ENCODE data around the gene EXOC4. TPM values are rescaled to one million over a fixed set of nuclear protein-coding genes. Genes with fewer than 3 reads are reported as not detected.

Gene EXOC4
- total and polyA plus RNA-seq, 7 experiments from 2014 or later = 44.1 to 106 (median 74.2) TPM

- Histone ChIP-seq H3K36me3 (ENCODE audit: control insufficient read depth in 2 of 3, insufficient read depth in 3 of 3, low read length in 3 of 3) (no peaks in the 10 kb centered on the region), H3K27me3 (ENCODE audit: control insufficient read depth in 2 of 2, insufficient read depth in 2 of 2, low read length in 2 of 2) (no peaks in the 10 kb centered on the region), H3K27ac (ENCODE audit: low read depth, low read length) (no peak overlapping the region), H3K4me3 (ENCODE audit: low read length) (no peak overlapping the region), H3K9me3 (ENCODE audit: control insufficient read depth in 2 of 3, low read length in 3 of 3) (no peaks in the 10 kb centered on the region), H3K4me1 (ENCODE audit: control insufficient read depth in 2 of 2, insufficient read depth in 2 of 2, low read length in 2 of 2) (no peaks in the 10 kb centered on the region)
- no peaks in the 10 kb centered on the region for H3K27me3 Mint-ChIP-seq
- ATAC-seq = no peak
- peaks cover 0 to 26% (median 7%) of the 10 kb centered on the region in 11 donors for H3K9me3 Mint-ChIP-seq
- peak overlapping the region in 2 of 9 donors; percentile 26 to 73 for H3K27ac Mint-ChIP-seq
- ChIA-PET CTCF (no interaction called here), POLR2A (no interaction called here)
- H3K4me3 Mint-ChIP-seq = no peak overlapping the region
- peaks cover 4 to 70% (median 58%) of the 10 kb centered on the region in 5 donors for H3K36me3 Mint-ChIP-seq
- intact Hi-C loops (cut with micrococcal nuclease) = no loop called here
- no peak for DNase-seq
- H3K4me1 Mint-ChIP-seq = peaks cover 0 to 3% (median 0%) of the 10 kb centered on the region in 7 donors
Observed at GRCh38 chr7:133512560-133512959, 259.7 kb downstream of the EXOC4 start.

GRCh38 chr7:133513608-133514007 is 260.7 kb downstream of the EXOC4 start:
- H3K9me3 Mint-ChIP-seq = peaks cover 0 to 21% (median 6%) of the 10 kb centered on the region in 11 donors
- ChIA-PET POLR2A (no interaction called here), CTCF (no interaction called here)
- Histone ChIP-seq H3K9me3 (ENCODE audit: control insufficient read depth in 2 of 3, low read length in 3 of 3) (no peaks in the 10 kb centered on the region), H3K27ac (ENCODE audit: low read depth, low read length) (no peak overlapping the region), H3K27me3 (ENCODE audit: control insufficient read depth in 2 of 2, insufficient read depth in 2 of 2, low read length in 2 of 2) (no peaks in the 10 kb centered on the region), H3K4me3 (ENCODE audit: low read length) (no peak overlapping the region), H3K4me1 (ENCODE audit: control insufficient read depth in 2 of 2, insufficient read depth in 2 of 2, low read length in 2 of 2) (no peaks in the 10 kb centered on the region), H3K36me3 (ENCODE audit: control insufficient read depth in 2 of 3, insufficient read depth in 3 of 3, low read length in 3 of 3) (no peaks in the 10 kb centered on the region)
- no peak overlapping the region for H3K27ac Mint-ChIP-seq
- peaks cover 4 to 67% (median 57%) of the 10 kb centered on the region in 5 donors for H3K36me3 Mint-ChIP-seq
- H3K4me3 Mint-ChIP-seq = no peak overlapping the region
- peaks cover 0 to 4% (median 0%) of the 10 kb centered on the region in 7 donors for H3K4me1 Mint-ChIP-seq
- DNase-seq (no peak), ATAC-seq (no peak)
- H3K27me3 Mint-ChIP-seq = no peaks in the 10 kb centered on the region
- intact Hi-C loops (cut with micrococcal nuclease) = no loop called here

- Histone ChIP-seq H3K4me3 (ENCODE audit: low read length) (no peak overlapping the region), H3K36me3 (ENCODE audit: control insufficient read depth in 2 of 3, insufficient read depth in 3 of 3, low read length in 3 of 3) (no peaks in the 10 kb centered on the region), H3K27me3 (ENCODE audit: control insufficient read depth in 2 of 2, insufficient read depth in 2 of 2, low read length in 2 of 2) (no peaks in the 10 kb centered on the region), H3K4me1 (ENCODE audit: control insufficient read depth in 2 of 2, insufficient read depth in 2 of 2, low read length in 2 of 2) (no peaks in the 10 kb centered on the region), H3K27ac (ENCODE audit: low read depth, low read length) (no peak overlapping the region), H3K9me3 (ENCODE audit: control insufficient read depth in 2 of 3, low read length in 3 of 3) (no peaks in the 10 kb centered on the region)
- H3K9me3 Mint-ChIP-seq = peaks cover 0 to 19% (median 6%) of the 10 kb centered on the region in 11 donors
- H3K4me1 Mint-ChIP-seq = peaks cover 0 to 5% (median 0%) of the 10 kb centered on the region in 7 donors
- intact Hi-C loops (cut with micrococcal nuclease) = no loop called here
- POLR2A ChIA-PET = no interaction called here
- H3K27ac Mint-ChIP-seq = no peak overlapping the region
- H3K36me3 Mint-ChIP-seq = peaks cover 4 to 62% (median 52%) of the 10 kb centered on the region in 5 donors
- no peak for DNase-seq
- H3K27me3 Mint-ChIP-seq = no peaks in the 10 kb centered on the region
- CTCF ChIA-PET = no interaction called here
- H3K4me3 Mint-ChIP-seq = no peak overlapping the region
- no peak for ATAC-seq
Observed at GRCh38 chr7:133514551-133514950, 261.7 kb downstream of the EXOC4 start.

GRCh38 chr7:133517766-133518165 is 264.9 kb downstream of the EXOC4 start:
- Histone ChIP-seq H3K36me3 (ENCODE audit: control insufficient read depth in 2 of 3, insufficient read depth in 3 of 3, low read length in 3 of 3) (no peaks in the 10 kb centered on the region), H3K27me3 (ENCODE audit: control insufficient read depth in 2 of 2, insufficient read depth in 2 of 2, low read length in 2 of 2) (no peaks in the 10 kb centered on the region), H3K27ac (ENCODE audit: low read depth, low read length) (no peak overlapping the region), H3K9me3 (ENCODE audit: control insufficient read depth in 2 of 3, low read length in 3 of 3) (no peaks in the 10 kb centered on the region), H3K4me3 (ENCODE audit: low read length) (no peak overlapping the region), H3K4me1 (ENCODE audit: control insufficient read depth in 2 of 2, insufficient read depth in 2 of 2, low read length in 2 of 2) (no peaks in the 10 kb centered on the region)
- ChIA-PET CTCF (no interaction called here), POLR2A (interaction anchor here (0.5 kb wide), 1 partner anchor 288 kb away, joined by 3 read pairs; no protein-coding TSS in a partner anchor)
- ATAC-seq = no peak
- DNase-seq = no peak
- H3K9me3 Mint-ChIP-seq = peaks cover 0 to 10% (median 0%) of the 10 kb centered on the region in 11 donors
- H3K27ac Mint-ChIP-seq = no peak overlapping the region
- H3K4me3 Mint-ChIP-seq = no peak overlapping the region
- peaks cover 0 to 6% (median 0%) of the 10 kb centered on the region in 7 donors for H3K4me1 Mint-ChIP-seq
- intact Hi-C loops (cut with micrococcal nuclease) = no loop called here
- H3K27me3 Mint-ChIP-seq = no peaks in the 10 kb centered on the region
- H3K36me3 Mint-ChIP-seq = peaks cover 4 to 49% (median 29%) of the 10 kb centered on the region in 5 donors

GRCh38 chr7:133518718-133519117 is 265.8 kb downstream of the EXOC4 start:
- Histone ChIP-seq H3K36me3 (ENCODE audit: control insufficient read depth in 2 of 3, insufficient read depth in 3 of 3, low read length in 3 of 3) (no peaks in the 10 kb centered on the region), H3K4me3 (ENCODE audit: low read length) (no peak overlapping the region), H3K9me3 (ENCODE audit: control insufficient read depth in 2 of 3, low read length in 3 of 3) (no peaks in the 10 kb centered on the region), H3K4me1 (ENCODE audit: control insufficient read depth in 2 of 2, insufficient read depth in 2 of 2, low read length in 2 of 2) (no peaks in the 10 kb centered on the region), H3K27ac (ENCODE audit: low read depth, low read length) (no peak overlapping the region), H3K27me3 (ENCODE audit: control insufficient read depth in 2 of 2, insufficient read depth in 2 of 2, low read length in 2 of 2) (no peaks in the 10 kb centered on the region)
- Mint-ChIP-seq H3K27ac (no peak overlapping the region), H3K4me3 (no peak overlapping the region), H3K36me3 (peaks cover 4 to 47% (median 24%) of the 10 kb centered on the region in 5 donors), H3K4me1 (peaks cover 0 to 6% (median 0%) of the 10 kb centered on the region in 7 donors), H3K9me3 (peaks cover 0 to 10% (median 0%) of the 10 kb centered on the region in 11 donors), H3K27me3 (no peaks in the 10 kb centered on the region)
- ChIA-PET POLR2A (no interaction called here), CTCF (no interaction called here)
- ATAC-seq = no peak
- no peak for DNase-seq
- intact Hi-C loops (cut with micrococcal nuclease) = no loop called here

- H3K9me3 ChIP-seq (ENCODE audit: control insufficient read depth in 2 of 3, low read length in 3 of 3) = no peaks in the 10 kb centered on the region
- no peak for DNase-seq
- no peaks in the 10 kb centered on the region for H3K27me3 Mint-ChIP-seq
- peaks cover 5 to 9% (median 6%) of the 10 kb centered on the region in 7 donors for H3K4me1 Mint-ChIP-seq
- H3K9me3 Mint-ChIP-seq = peaks cover 0 to 10% (median 0%) of the 10 kb centered on the region in 11 donors
- no peaks in the 10 kb centered on the region for H3K27me3 ChIP-seq (ENCODE audit: control insufficient read depth in 2 of 2, insufficient read depth in 2 of 2, low read length in 2 of 2)
- ChIA-PET POLR2A (no interaction called here), CTCF (no interaction called here)
- ATAC-seq = no peak
- no peaks in the 10 kb centered on the region for H3K36me3 ChIP-seq (ENCODE audit: control insufficient read depth in 2 of 3, insufficient read depth in 3 of 3, low read length in 3 of 3)
- H3K27ac Mint-ChIP-seq = no peak overlapping the region
- no peaks in the 10 kb centered on the region for H3K4me1 ChIP-seq (ENCODE audit: control insufficient read depth in 2 of 2, insufficient read depth in 2 of 2, low read length in 2 of 2)
- peaks cover 4 to 43% (median 23%) of the 10 kb centered on the region in 5 donors for H3K36me3 Mint-ChIP-seq
- H3K4me3 ChIP-seq (ENCODE audit: low read length) = no peak overlapping the region
- no peak overlapping the region for H3K4me3 Mint-ChIP-seq
- no peak overlapping the region for H3K27ac ChIP-seq (ENCODE audit: low read depth, low read length)
- intact Hi-C loops (cut with micrococcal nuclease) = no loop called here
Observed at GRCh38 chr7:133520248-133520647, 267.4 kb downstream of the EXOC4 start.

GRCh38 chr7:133522501-133522900 is 269.6 kb downstream of the EXOC4 start:
- intact Hi-C loops (cut with micrococcal nuclease) = no loop called here
- no peaks in the 10 kb centered on the region for H3K27me3 ChIP-seq (ENCODE audit: control insufficient read depth in 2 of 2, insufficient read depth in 2 of 2, low read length in 2 of 2)
- no peak overlapping the region for H3K27ac ChIP-seq (ENCODE audit: low read depth, low read length)
- no peaks in the 10 kb centered on the region for H3K36me3 ChIP-seq (ENCODE audit: control insufficient read depth in 2 of 3, insufficient read depth in 3 of 3, low read length in 3 of 3)
- Mint-ChIP-seq H3K27ac (no peak overlapping the region), H3K36me3 (peaks cover 0 to 38% (median 14%) of the 10 kb centered on the region in 5 donors), H3K27me3 (no peaks in the 10 kb centered on the region), H3K9me3 (peaks cover 0 to 6% (median 0%) of the 10 kb centered on the region in 11 donors), H3K4me3 (no peak overlapping the region), H3K4me1 (peaks cover 5 to 12% (median 8%) of the 10 kb centered on the region in 7 donors)
- H3K4me1 ChIP-seq (ENCODE audit: control insufficient read depth in 2 of 2, insufficient read depth in 2 of 2, low read length in 2 of 2) = no peaks in the 10 kb centered on the region
- ChIA-PET POLR2A (no interaction called here), CTCF (no interaction called here)
- no peak for ATAC-seq
- no peak for DNase-seq
- H3K4me3 ChIP-seq (ENCODE audit: low read length) = no peak overlapping the region
- H3K9me3 ChIP-seq (ENCODE audit: control insufficient read depth in 2 of 3, low read length in 3 of 3) = no peaks in the 10 kb centered on the region

All from naive thymus-derived CD4-positive, alpha-beta T cell (primary cell).